Frontal cortex (tissue), 4 donors: ENCODE measurements around the gene FKBP8. TPM values are rescaled to one million over a fixed set of nuclear protein-coding genes. Genes with fewer than 3 reads are reported as not detected.

Experiments
- DNase-seq, 2 donors: peaks; one replicate each; pipeline ENCODE4 v3.0.0; 2012; ENCODE audit warnings: low spot score in 2 of 2
- FAIRE-seq: peaks from 2 replicates; lab custom pipeline; 2012; peaks lifted over from hg19 to GRCh38; lab: Jason Lieb, UNC
- total RNA-seq: library from RNA; depleted of rRNA; stranded (reverse); fragments of >200 nt; gene quantifications from one replicate; pipeline ENCODE4 v1.2.3, GENCODE V29; 2014
- donor health status: control.
- donor health status: control.
- donor health status: control.

Gene FKBP8
- total RNA-seq, 1 donor from 2014 or later: 178 TPM

- DNase-seq (no peak), FAIRE-seq (no peak)
Observed at GRCh38 chr19:18504886-18505610, 38.3 kb downstream of the FKBP8 start.

- FAIRE-seq (no peak), DNase-seq (no peak)
Observed at GRCh38 chr19:18503971-18504885, 39.1 kb downstream of the FKBP8 start.

- no peak for DNase-seq
- no peak for FAIRE-seq
Observed at GRCh38 chr19:18503337-18503970, 39.9 kb downstream of the FKBP8 start.

- no peak for DNase-seq
- FAIRE-seq: no peak
Observed at GRCh38 chr19:18502638-18503294, 40.6 kb downstream of the FKBP8 start.

GRCh38 chr19:18502246-18502637 is 41.1 kb downstream of the FKBP8 start:
- no peak for DNase-seq
- no peak for FAIRE-seq

GRCh38 chr19:18501832-18502231 is 41.5 kb downstream of the FKBP8 start:
- FAIRE-seq (no peak), DNase-seq (no peak)

- no peak for DNase-seq
- FAIRE-seq: no peak
Observed at GRCh38 chr19:18501351-18501750, 42.0 kb downstream of the FKBP8 start.

GRCh38 chr19:18500799-18501198 is 42.6 kb downstream of the FKBP8 start:
- no peak for FAIRE-seq
- no peak for DNase-seq

GRCh38 chr19:18500376-18500775 is 43.0 kb downstream of the FKBP8 start:
- FAIRE-seq: no peak
- no peak for DNase-seq

GRCh38 chr19:18499055-18499775 is 44.2 kb downstream of the FKBP8 start:
- no peak for DNase-seq
- FAIRE-seq: no peak

- FAIRE-seq: no peak
Observed at GRCh38 chr19:18496980-18497256, 46.5 kb downstream of the FKBP8 start.

GRCh38 chr19:18496167-18496979 is 47.0 kb downstream of the FKBP8 start:
- FAIRE-seq: no peak
- DNase-seq: no peak

More at GRCh38 chr19:18496980-18497256, 46.5 kb downstream of the FKBP8 start:
- no peak for DNase-seq

- FAIRE-seq (no peak), DNase-seq (no peak)
Observed at GRCh38 chr19:18495204-18495911, 48.0 kb downstream of the FKBP8 start.

- DNase-seq (no peak), FAIRE-seq (no peak)
Observed at GRCh38 chr19:18494267-18494607, 49.1 kb downstream of the FKBP8 start.

- DNase-seq (no peak), FAIRE-seq (no peak)
Observed at GRCh38 chr19:18493440-18494266, 49.7 kb downstream of the FKBP8 start.

- FAIRE-seq: no peak
Observed at GRCh38 chr19:18491995-18492953, 51.1 kb downstream of the FKBP8 start.

More at GRCh38 chr19:18491995-18492953, 51.1 kb downstream of the FKBP8 start:
- no peak for DNase-seq
